NCI-H1694 treated with DMSO at 0.1 percent for 48 hours (cell line): ENCODE measurements around the gene TRIM75.
"Not testable (repeated sequence)": the region's sequence is repeated elsewhere in the genome, so short reads cannot be mapped to it uniquely, and the experiment has no call there.

Source experiments
- DNase-seq: peaks from one replicate; lab custom pipeline; 2025; lab: John Stamatoyannopoulos, UW

The TRIM75 gene

DNA sequence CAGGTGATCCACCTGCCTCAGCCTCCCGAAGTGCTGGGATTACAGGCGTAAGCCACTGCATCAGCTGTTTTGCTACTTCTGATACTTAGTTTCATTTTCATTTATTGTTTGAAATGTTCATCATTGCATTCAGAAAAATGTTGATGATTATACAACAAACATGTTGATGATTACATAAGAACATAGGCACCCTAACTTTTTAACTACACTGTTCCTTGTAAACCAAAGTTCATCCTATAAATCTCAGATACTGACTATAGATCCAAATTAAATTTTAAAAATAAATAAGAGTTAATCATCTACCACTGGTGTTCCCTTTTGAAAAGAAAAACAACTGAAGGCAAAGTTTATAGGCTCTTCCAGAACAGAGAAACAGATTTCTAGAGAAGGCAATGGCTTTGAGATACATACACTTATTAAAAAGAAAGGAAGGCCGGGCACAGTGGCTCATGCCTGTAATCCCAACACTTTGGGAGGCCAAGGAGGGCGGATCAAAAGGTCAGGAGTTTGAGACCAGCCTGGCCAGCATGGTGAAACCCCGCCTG is 23.4 kb downstream of the TRIM75 start:
- DNase-seq = no peak

DNA sequence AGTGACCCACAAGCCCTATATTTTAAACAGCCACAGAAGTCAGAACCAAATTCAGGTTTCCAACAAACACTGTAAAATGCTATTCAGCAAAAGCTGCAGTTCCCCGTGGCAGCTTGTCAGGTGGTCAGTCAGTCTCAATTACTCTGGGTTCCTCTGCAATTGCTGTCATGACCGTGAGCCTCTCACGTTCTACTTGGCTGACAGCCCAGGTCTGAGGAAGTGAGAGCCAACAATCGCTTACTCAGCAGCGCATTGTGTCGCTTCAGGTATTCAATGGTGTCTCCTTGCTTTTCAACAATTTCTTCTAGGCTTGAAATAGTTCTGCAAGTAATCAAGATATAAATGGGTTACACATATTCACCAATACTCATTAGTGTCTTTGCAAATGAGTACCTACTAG is 25.8 kb downstream of the TRIM75 start:
- DNase-seq = no peak

DNA sequence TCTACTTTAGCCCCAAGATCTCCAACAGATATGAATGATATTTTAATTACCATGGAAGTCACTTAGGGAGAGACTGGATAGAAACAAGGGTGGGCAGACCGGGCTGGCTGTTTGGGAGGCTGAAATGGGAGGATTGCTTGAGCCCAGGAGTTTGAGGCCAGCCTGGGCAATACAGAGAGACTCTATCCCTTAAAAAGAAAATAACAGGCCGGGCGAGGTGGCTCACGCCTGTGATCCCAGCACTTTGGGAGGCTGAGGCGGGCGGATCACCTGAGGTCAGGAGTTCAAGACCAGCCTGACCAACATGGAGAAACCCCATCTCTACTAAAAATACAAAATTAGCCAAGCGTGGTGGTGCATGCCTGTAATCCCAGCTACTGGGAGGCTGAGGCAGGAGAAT is 31.1 kb downstream of the TRIM75 start:
- DNase-seq = not testable (repeated sequence)

DNA sequence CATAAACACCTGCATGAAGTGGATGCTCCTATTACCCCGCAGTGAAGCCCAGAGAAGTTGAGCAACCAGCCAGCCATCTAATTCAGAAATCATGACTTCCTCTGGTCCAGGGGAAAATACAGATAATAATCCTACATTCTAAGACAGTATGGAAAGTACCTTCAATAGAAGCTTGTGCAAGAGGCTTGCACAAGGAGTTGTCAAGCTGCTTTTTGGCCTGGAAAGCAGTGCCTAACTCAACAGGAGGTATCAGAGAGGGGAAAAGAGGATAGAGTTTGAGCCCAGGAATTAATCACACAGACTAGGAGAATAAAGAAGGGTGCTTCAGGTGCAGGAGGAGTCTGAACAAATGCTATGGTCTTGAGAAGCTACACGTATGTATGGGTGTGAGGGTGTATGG is 32.3 kb downstream of the TRIM75 start:
- no peak for DNase-seq

DNA sequence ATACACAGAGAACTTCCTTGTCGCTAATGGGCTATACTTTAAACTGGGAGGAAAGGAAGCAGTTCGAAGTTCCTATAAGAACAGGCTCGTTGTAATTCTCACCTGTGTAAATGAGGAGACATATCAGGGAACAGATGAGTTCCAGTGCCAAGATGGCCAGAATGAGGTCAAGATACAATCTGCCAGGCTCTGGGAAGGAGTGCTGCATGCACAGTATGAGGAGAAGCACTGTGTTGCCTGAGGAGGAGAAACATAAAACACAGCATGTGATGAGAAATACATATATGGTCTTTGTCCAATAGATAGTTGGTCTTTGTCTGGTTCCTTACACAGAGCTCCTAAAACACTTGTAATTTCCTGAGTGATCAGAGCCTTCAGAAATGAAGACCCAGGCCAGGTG is 34.7 kb downstream of the TRIM75 start:
- DNase-seq = no peak

DNA sequence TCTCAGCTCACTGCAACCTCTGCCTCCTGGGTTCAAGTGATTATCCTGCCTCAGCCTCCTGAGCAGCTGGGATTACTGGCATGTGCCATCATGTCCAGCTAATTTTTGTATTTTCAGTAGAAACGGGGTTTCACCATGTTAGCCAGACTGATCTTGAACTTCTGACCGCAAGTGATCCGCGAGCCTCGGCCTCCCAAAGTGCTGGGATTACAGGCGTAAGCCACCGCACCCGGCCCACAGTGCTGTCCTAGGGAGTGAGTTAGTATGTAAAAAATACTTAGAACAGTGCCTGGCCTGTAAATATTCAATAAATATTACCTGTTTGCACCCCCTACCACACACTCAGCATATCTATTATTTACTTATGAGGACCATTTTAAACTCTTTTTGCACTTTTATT is 38.5 kb downstream of the TRIM75 start:
- DNase-seq = not testable (repeated sequence)

DNA sequence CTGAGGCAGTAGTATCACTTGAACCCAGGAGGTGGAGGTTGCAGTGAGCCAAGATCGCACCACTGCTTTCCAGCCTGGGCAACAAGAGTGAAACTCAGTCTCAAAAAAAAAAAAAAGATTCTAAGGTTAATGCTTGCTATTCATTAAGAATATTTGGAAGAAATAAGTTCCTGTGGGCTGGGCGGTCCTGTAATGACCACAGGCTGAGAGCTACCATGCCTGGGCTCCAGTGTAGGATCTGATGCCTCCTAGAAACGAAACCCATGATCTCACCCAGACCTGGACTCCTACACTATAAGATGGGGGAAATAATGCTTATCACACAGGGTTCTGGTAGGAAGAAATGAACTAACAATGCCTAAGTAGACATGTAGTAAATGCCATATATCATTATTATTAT is 41.2 kb downstream of the TRIM75 start:
- DNase-seq = no peak

DNA sequence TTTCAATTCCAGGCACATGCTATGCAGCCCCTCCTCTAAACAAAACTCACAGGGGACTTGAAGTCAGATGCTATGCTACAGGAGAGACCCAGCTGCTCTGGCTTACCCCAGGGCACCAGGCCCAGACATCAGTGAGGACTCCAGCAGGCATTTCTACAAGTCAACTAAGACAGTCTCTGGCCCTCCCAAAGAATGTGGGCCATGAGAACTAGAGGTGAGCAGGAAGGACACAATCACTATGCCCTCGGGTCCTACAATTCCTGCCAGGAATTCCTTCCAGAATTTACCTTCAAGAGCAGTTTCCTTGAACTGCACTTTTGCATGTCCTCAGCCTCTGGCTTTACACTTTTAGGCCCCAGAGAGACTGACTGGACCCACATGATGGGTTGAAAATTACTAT is 41.6 kb downstream of the TRIM75 start:
- no peak for DNase-seq

DNA sequence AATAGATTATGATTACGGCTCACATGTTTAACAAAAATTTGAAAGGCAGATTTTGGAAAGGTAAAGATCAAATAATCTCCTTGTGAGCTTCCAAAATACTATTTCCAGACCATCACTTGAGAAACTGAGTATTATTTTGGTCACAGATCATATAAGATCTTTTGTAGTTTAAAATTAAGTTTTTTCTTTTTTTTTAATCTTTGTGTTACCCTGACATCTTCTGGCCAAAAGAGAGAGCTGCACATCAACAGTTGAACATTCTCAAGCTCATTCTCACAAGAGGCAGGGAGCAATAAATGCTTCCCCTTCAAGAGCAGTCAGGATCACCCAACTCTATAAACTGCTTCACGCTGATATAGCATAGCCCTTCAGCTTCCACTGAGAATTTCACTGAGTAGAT is 43.1 kb downstream of the TRIM75 start:
- DNase-seq = no peak

DNA sequence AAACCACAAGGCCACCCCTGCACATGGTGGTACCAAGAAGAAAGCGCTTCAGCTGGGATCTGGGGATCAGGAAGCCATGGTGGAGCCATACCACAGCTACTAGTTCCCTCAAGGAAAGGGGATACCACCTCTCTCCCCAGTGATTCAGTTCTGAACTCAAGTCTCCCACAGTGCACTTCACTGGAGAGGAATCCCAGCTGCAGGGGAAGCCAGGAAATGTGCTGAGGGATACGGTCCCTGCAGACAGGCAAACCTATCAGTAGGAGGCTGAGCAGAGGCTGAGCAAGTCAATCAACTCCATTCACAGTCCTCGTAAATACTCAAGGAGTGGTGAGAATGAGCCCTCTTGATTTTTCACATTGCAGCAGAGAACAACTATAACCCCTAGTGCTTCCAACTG is 48.0 kb downstream of the TRIM75 start:
- DNase-seq = no peak

DNA sequence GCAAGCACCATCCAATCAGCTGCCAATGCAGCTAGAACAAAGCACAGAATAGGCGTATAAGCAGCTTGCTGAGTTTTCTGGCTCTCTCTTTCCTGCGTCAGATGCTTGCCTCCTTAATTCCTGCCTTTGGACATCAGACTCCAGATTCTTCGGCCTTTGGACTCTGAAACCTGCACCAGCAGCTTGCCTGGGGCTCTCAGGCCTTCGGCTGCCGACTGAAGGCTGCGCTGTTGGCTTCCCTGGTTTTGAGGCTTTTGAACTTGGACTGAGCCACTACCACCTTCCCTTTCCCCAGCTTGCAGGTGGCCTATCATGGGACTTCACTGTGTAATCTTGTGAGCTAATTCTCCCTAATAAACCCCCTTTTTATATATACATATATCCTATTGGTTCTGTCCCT is 52.9 kb downstream of the TRIM75 start:
- no peak for DNase-seq
